GM21825 (cell line): ENCODE data around the gene SRSF5.
"Not testable (repeated sequence)": the region's sequence is repeated elsewhere in the genome, so short reads cannot be mapped to it uniquely, and the experiment has no call there.

Experiments
- ATAC-seq: cut with Tn5 transposase; IDR thresholded peaks from one replicate; pipeline ENCODE4 v1.9.1; 2021; ENCODE audit warnings: mild to moderate bottlenecking, moderate library complexity; ENCODE audit not compliant: unreplicated experiment

Gene SRSF5

DNA sequence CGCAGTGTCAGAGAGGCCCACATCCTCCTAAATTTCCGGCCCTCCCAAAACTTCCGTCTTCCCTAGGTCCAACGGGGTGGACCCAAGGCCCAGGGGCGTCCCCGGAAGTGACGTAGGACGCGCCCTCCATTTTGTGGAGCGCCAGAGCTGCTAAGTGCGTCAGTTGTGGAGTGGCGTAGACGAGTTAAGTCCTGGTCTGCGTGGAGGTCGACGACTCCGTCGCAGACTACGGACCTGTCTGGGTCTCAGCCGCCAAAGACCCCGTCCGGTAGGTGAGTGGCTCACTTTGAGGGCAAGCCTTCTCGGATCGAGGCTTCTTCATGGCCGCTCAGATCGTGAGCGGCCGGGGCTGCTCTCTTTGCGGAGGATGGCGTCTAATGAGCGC, at the start of gene SRSF5:
Gene SRSF5 (plus strand): TSS at position 159 of the 385 bp plus-strand sequence. CDS start 1,015 bp downstream, outside the sequence.
- peak; percentile 82 for ATAC-seq

DNA sequence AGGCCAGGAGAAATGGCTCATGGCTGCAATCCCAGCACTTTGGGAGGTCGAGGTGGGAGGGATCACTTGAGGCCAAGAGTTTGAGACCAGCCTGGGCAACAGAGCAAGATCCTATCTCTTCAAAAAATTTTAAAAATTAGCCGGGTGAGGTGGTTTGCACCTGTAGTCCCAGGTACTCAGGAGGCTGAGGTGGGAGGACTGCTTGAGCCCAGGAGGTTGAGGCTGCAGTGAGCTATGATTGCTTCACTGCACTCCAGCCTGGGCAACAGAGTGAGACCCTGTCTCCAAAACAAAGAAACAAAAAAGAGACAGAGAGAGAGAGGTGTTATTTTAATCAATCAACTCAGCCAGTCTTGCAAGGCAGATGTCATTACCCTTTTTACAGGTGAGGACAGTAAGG, 48.3 kb upstream of the SRSF5 start:
- not testable (repeated sequence) for ATAC-seq

DNA sequence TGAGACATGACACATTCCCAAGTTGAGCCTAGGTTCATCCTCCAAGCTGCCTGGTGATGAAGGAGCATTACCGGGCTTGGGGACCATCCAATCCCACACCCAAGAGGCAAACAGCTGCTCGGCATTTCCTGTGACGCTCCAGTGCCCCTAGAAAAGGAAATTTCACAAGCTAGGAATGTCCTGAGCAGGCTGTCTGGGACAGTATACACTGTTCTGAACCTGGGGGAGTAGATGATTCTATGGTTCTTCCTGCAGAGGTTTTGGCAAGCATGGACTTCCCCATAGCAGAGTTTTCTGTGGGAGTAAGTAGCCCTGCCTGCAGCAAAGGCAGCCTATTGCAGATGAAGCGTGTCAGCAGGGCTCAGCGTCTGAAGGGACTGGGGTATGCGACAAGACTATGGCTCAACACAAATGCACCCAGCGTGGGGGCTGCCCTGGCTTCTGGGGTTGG, 47.4 kb upstream of the SRSF5 start:
- no peak for ATAC-seq

DNA sequence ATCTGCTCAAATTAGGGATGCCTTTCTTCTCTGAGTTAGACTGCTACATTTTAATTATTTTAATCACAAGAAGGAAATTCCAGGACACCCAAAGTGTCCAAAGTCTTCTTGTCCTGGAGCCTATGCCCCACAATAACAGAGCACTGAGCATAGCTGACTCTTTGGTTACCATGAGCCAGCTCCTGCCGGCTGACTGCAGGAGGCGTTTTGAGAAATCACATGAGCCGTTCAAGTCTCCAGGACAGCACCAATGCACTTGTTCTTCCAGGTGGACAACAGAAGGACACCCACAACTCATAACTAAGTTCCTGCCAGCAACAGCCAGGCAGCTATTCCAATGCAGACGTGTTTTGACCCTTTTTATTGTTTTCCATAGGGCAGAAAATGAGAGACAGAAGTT, 46.0 kb upstream of the SRSF5 start:
- no peak for ATAC-seq

DNA sequence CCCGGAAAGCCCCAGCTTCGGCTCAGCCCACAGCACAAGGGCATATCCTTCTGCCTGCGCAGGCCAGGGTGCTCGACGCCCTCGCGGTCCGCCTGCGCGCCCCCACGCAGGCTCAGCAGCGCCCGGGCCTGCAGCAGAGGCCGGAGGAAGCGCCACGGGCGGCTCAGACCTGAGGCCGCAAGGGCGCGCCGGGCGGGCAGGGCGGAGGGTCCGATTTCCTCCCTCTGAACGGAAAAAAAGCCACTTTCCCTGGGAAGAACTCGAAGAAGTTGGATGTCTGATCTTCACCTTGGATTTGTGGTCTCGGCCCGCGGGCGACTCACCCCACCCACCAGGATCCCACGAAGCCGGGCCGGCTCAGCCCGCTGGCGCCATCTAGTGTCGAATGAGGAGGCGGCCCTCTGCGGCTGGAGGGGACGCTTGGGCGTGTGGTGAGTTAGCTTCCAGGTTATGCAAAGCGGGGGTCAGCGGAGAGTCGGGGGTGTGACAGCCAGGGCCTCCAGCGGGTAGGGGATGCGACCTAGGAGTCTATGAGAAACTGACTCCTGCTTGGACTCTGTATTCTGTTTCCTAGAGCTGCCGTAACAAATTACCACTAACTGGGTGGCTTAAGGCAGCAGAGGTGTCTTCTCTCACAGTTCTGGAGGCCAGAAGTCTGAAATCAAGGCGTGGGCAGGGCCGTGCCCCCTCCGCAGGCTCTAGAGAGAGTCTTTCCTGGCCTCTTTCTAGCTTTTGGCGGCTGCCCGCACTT, 40.0 kb upstream of the SRSF5 start:
- no peak for ATAC-seq

DNA sequence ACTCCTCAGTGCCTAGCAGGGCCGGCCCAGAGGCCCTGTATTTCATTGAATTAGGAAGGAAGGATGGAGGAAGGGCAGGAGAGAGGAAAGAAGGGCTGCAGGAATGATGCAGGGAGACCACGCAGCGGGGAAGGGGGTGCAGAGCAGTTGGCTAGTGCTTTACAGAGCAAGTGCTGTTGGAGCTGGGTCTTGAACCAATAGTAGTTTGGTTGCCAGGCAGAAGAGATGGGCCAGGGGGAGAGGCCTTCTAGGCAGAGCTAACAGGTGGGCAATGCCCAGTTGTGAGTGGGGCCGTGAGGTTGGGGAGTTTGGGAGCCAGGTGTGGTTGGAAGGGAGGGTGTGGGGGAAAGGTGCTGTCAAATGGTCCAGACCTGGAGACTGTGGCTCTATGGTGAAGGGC, 39.1 kb upstream of the SRSF5 start:
- no peak for ATAC-seq

DNA sequence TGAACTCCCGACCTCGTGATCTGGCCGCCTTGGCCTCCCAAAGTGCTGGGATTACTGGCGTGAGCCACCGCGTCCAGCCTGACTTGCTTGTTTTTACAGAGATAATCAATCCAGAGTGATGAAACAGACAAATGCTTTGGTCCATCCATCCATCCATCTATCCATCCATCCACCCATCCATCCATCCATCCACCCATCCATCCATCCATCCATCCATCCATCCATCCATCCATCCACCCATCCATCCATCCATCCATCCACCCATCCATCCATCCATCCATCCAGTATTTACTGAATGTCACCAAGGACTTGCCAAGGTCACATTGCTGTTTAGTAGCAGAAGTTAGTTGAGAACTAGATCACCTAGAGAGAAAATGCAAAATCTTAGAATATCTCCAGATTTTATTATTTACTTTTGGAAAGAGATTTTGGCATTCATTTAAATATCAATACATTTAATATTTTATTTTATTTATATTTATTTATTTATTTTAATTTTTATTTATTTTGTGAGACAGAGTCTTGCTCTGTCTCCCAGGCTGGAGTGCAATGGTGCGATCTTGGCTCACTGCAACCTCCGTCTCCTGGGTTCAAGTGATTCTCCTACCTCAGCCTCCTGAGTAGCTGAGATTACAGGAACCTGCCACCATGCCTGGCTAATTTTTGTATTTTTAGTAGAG, 34.9 kb upstream of the SRSF5 start:
- ATAC-seq, result not testable (repeated sequence)

DNA sequence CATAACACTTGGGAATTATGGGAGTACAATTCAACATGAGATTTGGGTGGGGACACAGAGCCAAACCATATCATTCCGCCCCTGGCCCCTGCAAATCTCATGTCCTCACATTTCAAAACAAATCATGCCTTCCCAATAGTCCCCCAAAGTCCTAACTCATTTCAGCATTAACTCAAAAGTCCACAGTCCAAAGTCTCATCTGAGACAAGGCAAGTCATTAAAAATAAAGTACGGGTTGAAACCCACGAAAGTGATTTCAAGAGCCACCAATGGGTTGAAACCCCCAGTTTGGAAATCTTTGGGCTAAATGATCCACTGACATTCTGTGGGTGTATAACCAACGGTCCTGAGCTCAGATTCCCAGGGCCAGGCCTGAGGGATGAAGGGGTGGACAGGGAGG, 30.5 kb upstream of the SRSF5 start:
- ATAC-seq, result not testable (repeated sequence)

DNA sequence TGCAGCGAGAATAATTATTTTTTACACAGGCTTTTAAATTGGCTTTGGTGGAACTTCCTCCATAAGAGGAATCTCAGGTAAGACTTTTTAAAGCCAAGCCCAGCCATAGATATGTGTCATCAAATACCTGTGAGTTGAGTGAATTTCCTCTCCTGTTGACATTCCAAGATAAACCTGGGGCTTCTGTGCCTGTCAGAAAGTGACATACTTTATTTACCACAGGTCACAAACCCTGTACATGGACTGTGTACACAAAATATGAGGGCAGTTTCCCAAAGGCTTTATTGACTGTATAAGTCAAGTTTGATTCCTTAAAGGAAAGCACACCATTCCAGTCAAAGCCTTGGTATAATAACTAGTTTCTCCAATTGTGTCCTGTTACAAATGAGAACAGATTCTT, 25.9 kb upstream of the SRSF5 start:
- ATAC-seq, result no peak

DNA sequence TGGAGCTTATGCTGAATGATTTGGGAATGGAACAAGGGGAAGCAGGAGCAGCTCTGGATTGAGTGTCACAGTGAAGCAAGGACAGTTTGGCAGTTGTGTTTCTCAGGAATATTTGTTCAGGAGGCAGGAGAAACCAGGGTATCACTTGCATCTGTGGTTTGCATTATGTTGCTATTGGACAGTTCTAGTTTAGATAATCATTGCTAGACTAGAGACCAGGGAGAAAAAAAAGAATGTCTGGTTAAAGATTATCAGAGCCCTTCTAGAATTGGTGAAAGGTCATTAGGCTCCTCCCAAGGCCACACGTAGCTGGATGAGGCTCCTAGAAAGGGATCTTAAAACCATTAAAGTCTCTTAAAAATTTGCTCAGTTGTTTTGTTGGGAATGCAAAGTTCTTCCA, 17.0 kb upstream of the SRSF5 start:
- peak; percentile 54 for ATAC-seq

DNA sequence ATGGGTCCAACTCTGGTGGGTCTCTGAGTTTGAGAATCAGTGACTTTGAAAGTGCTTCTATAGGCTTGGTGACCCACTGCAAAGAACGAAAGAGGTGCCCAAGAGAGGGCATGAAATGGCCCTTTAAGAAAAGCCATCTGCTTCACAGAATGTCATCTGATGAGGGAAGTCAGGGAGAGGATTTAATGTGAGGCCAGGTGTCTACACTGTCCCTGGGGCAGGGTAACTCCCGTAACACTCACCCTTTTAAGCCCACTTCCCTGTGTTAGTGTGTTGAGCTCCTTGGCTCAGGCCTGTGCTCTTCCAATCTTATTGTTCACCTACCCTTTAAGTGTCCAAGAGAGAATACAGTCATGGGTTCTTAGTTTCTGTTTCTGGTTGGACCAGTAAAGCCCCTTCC, 16.4 kb upstream of the SRSF5 start:
- no peak for ATAC-seq

DNA sequence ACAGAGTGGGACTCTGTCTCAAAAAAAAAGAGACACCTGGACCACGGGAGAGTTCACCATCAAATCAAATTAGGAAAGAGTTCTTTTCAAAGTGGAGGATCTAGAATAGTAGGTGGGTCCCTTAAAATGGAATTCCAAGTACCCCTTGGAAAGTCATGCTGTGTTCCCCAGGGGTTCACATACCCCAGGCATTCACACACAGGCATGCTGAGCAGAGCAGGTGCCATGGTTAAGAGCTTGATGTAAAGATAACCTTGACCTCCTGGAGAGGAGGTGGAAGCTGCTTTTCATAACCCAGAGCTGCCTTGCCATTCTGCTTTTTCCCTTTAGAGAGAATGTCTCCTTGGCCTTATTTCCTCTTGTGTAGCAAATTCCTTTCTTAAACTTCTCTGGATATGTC, 14.2 kb upstream of the SRSF5 start:
- ATAC-seq, result no peak

DNA sequence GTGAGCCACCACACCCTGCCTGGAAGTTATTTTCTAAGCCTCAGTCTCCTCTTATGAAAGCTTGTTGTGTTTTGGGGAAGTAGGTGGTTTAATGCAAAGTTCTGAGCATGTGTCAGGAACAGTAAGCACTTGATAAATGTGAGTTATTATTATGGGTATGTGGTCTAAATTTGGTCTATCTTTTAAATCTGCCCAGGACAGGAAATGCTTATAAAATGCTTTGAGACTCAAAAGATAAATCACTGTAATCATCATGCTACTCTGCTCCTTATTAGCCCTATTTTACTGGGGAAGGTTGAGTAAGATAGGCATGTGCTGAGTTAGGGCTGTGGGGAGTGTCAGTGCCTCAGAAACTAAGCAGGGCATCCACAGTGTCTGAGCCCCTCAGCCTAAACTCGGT, 13.1 kb upstream of the SRSF5 start:
- no peak for ATAC-seq

DNA sequence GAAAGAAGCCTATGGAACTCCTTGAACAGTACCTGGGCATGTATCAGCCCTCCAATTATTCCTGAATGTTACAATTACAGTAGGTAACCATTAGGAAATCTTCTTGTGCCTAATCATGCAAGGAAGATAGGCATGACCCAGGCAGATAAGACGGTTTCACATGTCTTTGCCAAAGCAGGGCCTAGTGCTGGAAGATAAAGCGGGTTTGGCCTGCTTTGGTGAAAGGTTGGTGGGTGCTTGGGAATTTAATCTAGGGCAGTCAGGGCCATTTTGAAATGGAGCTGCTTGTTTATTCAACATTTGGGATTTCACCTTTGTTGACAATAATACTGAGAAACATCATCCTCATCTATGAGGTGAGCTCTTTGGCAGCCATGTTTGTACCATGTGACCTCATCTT, 12.5 kb upstream of the SRSF5 start:
- ATAC-seq, result no peak

DNA sequence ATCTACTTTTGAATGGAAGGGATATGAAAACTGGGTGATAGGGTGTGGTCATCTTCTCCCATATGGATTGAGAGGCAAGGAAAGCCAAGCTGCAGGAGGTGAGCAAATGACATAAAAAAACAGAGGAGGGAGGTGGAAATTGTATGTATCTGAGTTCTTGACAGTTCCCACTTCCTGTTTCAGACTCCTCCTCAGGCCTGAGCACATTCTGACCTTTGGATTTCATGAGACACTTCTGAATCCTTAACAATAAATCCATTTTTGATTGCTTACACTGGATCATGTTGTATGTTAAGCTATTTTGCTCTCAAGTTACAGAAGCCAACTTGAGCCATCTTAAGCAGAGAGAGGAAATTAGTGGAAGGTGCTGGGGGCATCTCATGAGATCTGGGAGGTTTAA, 11.6 kb upstream of the SRSF5 start:
- no peak for ATAC-seq

DNA sequence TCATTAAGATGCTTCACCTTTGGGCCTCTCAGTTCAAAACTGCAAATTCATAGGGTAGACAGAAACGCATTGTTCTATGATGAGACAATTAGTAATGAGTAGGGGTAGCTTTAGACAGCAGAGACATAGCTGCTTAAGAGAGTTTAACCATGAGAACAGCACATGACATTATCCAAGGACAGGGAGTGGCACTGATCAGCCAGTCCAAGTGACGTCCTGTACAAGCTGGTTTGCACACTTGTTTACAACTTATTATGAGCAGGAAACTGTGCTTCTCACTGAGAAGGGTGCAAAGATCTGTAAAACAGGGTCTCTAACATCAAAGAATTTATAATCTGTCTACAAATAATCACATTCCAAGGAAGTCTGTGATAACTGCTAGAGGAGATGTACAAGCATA, 11.2 kb upstream of the SRSF5 start:
- no peak for ATAC-seq

DNA sequence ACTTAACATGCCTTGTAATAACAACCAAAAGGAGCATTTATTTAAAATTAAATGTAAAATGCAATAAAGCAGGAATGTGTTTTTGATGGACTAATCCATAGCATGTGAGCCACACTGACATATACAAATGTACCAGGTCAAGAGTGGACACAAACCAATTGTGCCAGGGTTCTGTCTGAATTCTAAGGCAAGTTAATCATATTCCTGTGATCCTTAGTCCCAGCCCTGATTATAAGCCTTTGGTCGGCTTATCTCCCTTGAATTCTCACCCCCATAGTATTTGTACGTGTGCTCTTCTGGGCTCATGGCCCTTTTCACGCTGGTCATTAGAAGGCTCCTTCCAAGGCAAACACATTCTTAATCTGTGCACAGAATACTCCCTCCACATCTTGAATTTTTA, 10.6 kb upstream of the SRSF5 start:
- no peak for ATAC-seq

DNA sequence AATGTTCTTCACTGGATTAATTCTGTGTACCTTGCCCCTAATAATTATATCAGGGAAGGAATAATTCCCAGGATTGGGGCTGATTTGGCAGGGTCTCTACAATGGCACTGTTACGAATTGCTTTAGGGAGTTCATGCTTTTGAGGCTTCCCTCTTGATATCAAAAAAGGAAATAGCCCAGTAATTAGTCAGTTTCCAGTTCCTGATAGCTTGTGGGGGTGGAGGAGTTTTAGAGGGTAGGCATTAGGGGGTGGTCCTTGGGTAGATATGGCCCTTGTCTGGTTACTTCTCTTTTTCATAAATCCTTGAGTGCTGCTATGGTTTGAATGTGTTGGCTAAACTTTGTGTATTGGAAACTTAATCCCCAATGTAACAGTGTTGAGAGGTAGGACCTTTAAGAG, 6.1 kb upstream of the SRSF5 start:
- ATAC-seq, result no peak

DNA sequence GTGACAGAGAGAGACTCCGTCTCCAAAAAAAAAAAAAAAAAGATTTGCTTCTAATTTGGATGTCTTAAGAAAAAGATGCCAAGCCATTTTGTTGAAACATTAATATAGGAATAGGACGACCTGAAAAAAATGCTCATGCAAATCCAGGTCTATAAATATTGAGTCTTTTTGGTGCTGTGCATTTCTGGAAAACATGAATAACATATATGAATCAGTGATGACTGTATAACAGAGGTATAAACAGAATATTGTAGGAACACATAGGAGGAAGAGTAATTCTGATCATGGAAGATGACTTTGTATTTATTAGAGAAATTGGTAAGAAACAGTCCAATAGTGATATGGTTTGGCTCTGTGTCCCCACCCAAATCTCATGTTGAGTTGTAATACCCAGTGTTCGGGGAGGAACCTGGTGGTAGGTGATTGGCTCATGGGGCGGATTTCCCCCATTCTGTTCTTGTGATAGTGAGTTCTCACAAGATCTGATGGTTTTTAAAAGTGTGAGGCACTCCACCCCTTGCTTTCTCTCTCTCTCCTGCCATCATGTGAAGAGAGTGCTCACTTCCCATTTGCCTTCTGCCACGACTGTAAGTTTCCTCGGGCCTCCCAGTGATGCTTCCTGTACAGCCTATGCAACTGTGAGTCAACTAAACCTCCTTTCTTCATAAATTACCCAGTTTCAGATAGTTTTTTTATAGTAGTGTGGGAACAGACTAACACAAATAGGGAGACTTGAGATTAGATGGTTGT, 3.0 kb upstream of the SRSF5 start:
- ATAC-seq, result no peak

DNA sequence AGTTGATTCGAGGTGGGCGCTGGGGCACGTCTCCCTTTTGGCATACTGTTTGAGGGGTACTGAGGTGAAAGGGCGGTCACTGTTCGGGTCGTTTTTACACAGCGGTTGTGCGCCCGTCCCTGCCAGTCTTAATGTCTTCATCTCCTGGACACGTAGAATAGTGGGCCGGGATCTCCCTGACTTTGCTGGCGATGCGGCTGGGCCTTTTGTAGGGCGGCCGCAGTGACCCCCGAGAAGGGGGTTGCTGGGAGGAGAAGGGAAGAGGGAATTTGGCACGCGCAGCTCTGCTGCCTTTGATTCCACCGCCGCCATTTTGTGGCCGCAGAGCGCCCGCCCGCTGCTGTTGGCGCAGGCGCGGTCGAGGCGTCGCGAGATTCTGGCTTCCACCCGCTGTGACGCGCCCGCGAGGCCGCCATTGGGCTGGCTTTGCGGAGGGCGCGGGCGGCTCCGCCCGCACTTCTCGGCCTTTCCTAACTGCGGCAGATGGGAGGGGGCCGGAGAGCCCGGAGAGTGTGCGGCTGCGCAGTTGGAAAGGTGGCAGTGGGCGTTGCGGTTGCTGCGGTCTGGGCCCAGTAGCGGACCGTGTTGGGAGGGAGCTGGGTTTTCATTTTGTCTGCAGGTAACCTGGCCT, 542 bp downstream of the SRSF5 start:
- peak; percentile 67 for ATAC-seq

DNA sequence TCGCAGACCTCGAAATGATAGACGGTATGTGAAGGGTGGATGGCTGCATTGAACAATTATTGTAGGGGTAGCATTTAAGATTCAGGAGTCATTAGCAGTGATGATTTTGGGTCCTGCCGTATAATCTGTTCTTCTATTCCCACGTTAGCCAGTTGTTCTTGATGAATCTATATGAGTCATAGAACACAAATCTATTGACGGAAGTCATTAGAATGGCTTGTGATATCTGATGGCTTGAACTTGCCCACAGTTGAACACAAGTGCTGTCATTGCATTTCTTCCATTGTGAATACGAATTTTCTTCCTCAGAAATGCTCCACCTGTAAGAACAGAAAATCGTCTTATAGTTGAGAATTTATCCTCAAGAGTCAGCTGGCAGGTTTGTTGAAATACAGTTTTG, 1.9 kb downstream of the SRSF5 start:
- no peak for ATAC-seq
